Skeletal muscle tissue (tissue), 4 donors: ENCODE results near the gene PPRC1. TPM values are rescaled to one million over a fixed set of nuclear protein-coding genes. Genes with fewer than 3 reads are reported as not detected.

ENCODE experiments used
- H3K27ac ChIP-seq: one replicate; pipeline ENCODE4 v1.7.0; 2013; ENCODE audit warnings: mild to moderate bottlenecking, low read depth, low read length, inconsistent platforms
- H3K27me3 ChIP-seq, 3 donors: one replicate each; pipeline ENCODE4 v1.7.0; 2013; ENCODE audit warnings: low read length in 3 of 3; ENCODE audit not compliant: control insufficient read depth in 3 of 3, insufficient read depth in 3 of 3
- H3K36me3 ChIP-seq, 3 donors: one replicate each; pipeline ENCODE4 v1.7.0; 2013; ENCODE audit warnings: low read length in 3 of 3; ENCODE audit not compliant: control insufficient read depth in 3 of 3, insufficient read depth in 3 of 3
- H3K4me1 ChIP-seq, 3 donors: one replicate each; pipeline ENCODE4 v1.7.0; 2013; ENCODE audit warnings: low read length in 3 of 3, mild to moderate bottlenecking in 3 of 3; ENCODE audit not compliant: control insufficient read depth in 3 of 3, insufficient read depth in 3 of 3
- H3K4me3 ChIP-seq, 3 donors: one replicate each; pipeline ENCODE4 v1.7.0; 2013; ENCODE audit warnings: low read length in 3 of 3
- H3K9ac ChIP-seq, 3 donors: one replicate each; pipeline ENCODE4 v1.7.0; 2013; ENCODE audit warnings: low read length in 3 of 3, mild to moderate bottlenecking in 3 of 3, moderate library complexity in 2 of 3, low read depth in 1 of 3
- H3K9me3 ChIP-seq, 3 donors: one replicate each; pipeline ENCODE4 v1.7.0; 2013; ENCODE audit warnings: low read length in 3 of 3; ENCODE audit not compliant: control insufficient read depth in 3 of 3
- total RNA-seq: library from RNA; depleted of rRNA; stranded (reverse); fragments of >200 nt; gene quantifications from one replicate; pipeline ENCODE4 v1.2.3, GENCODE V29; 2014
- donor health status: Osteomylitis.

PPRC1 gene
- total RNA-seq, 1 donor from 2014 or later, result 7.3 TPM

GRCh38 chr10:102109166-102110116 is 23.4 kb upstream of the PPRC1 start:
- no peak overlapping the region for H3K9ac ChIP-seq
- no peak overlapping the region for H3K4me3 ChIP-seq
- peaks cover 45 to 48% (median 47%) of the 10 kb centered on the region in 3 donors for H3K36me3 ChIP-seq
- no peaks in the 10 kb centered on the region for H3K27me3 ChIP-seq
- H3K4me1 ChIP-seq, result peaks cover 14 to 21% (median 17%) of the 10 kb centered on the region in 3 donors
- H3K9me3 ChIP-seq, result no peaks in the 10 kb centered on the region
- no peak overlapping the region for H3K27ac ChIP-seq

- peaks cover 27 to 30% (median 30%) of the 10 kb centered on the region in 3 donors for H3K4me1 ChIP-seq
- H3K9ac ChIP-seq, result no peak overlapping the region
- no peak overlapping the region for H3K4me3 ChIP-seq
- no peaks in the 10 kb centered on the region for H3K27me3 ChIP-seq
- H3K36me3 ChIP-seq, result peaks cover 45 to 48% (median 47%) of the 10 kb centered on the region in 3 donors
- H3K9me3 ChIP-seq, result no peaks in the 10 kb centered on the region
- no peak overlapping the region for H3K27ac ChIP-seq
These were observed 21.6 kb upstream of the PPRC1 start for GRCh38 chr10:102111276-102111675.

- H3K4me1 ChIP-seq, result peaks cover 38 to 41% (median 40%) of the 10 kb centered on the region in 3 donors
- H3K27ac ChIP-seq, result no peak overlapping the region
- H3K4me3 ChIP-seq, result no peak overlapping the region
- peaks cover 41 to 43% (median 41%) of the 10 kb centered on the region in 3 donors for H3K36me3 ChIP-seq
- H3K9ac ChIP-seq, result no peak overlapping the region
- no peaks in the 10 kb centered on the region for H3K27me3 ChIP-seq
- H3K9me3 ChIP-seq, result no peaks in the 10 kb centered on the region
These were observed 20.5 kb upstream of the PPRC1 start for GRCh38 chr10:102112210-102112817.

GRCh38 chr10:102113261-102113955 is 19.4 kb upstream of the PPRC1 start:
- Histone ChIP-seq H3K27me3 (no peaks in the 10 kb centered on the region), H3K4me1 (peaks cover 49 to 52% (median 51%) of the 10 kb centered on the region in 3 donors), H3K9me3 (no peaks in the 10 kb centered on the region), H3K36me3 (peaks cover 32 to 34% (median 32%) of the 10 kb centered on the region in 3 donors), H3K27ac (no peak overlapping the region), H3K9ac (peak overlapping the region; percentile 60 to 74 (median 61)), H3K4me3 (peak overlapping the region; percentile 45 to 56 (median 54))

GRCh38 chr10:102113956-102114857 is 18.6 kb upstream of the PPRC1 start:
- Histone ChIP-seq H3K9ac (peak overlapping the region; percentile 60 to 74 (median 61)), H3K4me3 (peak overlapping the region; percentile 60 to 68 (median 68)), H3K27me3 (no peaks in the 10 kb centered on the region), H3K27ac (peak overlapping the region; percentile 26), H3K9me3 (no peaks in the 10 kb centered on the region), H3K36me3 (peaks cover 24 to 26% (median 24%) of the 10 kb centered on the region in 3 donors), H3K4me1 (peaks cover 56 to 60% (median 58%) of the 10 kb centered on the region in 3 donors)

- no peaks in the 10 kb centered on the region for H3K9me3 ChIP-seq
- H3K4me3 ChIP-seq, result peak overlapping the region; percentile 60 to 69 (median 68)
- peaks cover 16 to 18% (median 16%) of the 10 kb centered on the region in 3 donors for H3K36me3 ChIP-seq
- H3K27me3 ChIP-seq, result no peaks in the 10 kb centered on the region
- peak overlapping the region; percentile 62 to 74 (median 70) for H3K9ac ChIP-seq
- H3K27ac ChIP-seq, result peak overlapping the region; percentile 73
- peaks cover 60 to 63% (median 63%) of the 10 kb centered on the region in 3 donors for H3K4me1 ChIP-seq
These were observed 17.8 kb upstream of the PPRC1 start for GRCh38 chr10:102114861-102115618.

- Histone ChIP-seq H3K4me1 (peaks cover 60 to 65% (median 63%) of the 10 kb centered on the region in 3 donors), H3K36me3 (peaks cover 8 to 10% (median 9%) of the 10 kb centered on the region in 3 donors), H3K27me3 (no peaks in the 10 kb centered on the region), H3K9ac (peak overlapping the region; percentile 62 to 74 (median 70)), H3K9me3 (no peaks in the 10 kb centered on the region), H3K27ac (peak overlapping the region; percentile 73), H3K4me3 (peak overlapping the region; percentile 60 to 69 (median 68))
These were observed 17.1 kb upstream of the PPRC1 start for GRCh38 chr10:102115775-102116174.

GRCh38 chr10:102116656-102117055 is 16.2 kb upstream of the PPRC1 start:
- H3K27me3 ChIP-seq, result no peaks in the 10 kb centered on the region
- H3K9me3 ChIP-seq, result no peaks in the 10 kb centered on the region
- H3K9ac ChIP-seq, result peak overlapping the region; percentile 77 to 99 (median 95)
- H3K36me3 ChIP-seq, result peaks cover 0 to 4% (median 0%) of the 10 kb centered on the region in 3 donors
- peak overlapping the region; percentile 98 for H3K27ac ChIP-seq
- H3K4me3 ChIP-seq, result peak overlapping the region in 2 of 3 donors; percentile 72 to 94
- peaks cover 68 to 74% (median 70%) of the 10 kb centered on the region in 3 donors for H3K4me1 ChIP-seq
